NCI-H187 treated with DMSO at 0.1 percent for 48 hours (cell line): ENCODE results near the gene EIF4G3.
"Not testable (repeated sequence)": the region's sequence is repeated elsewhere in the genome, so short reads cannot be mapped to it uniquely, and the experiment has no call there.

ENCODE experiments used
- DNase-seq: peaks from one replicate; lab custom pipeline; 2025; lab: John Stamatoyannopoulos, UW

The EIF4G3 gene

GRCh38 chr1:20875198-20875973 is 301.3 kb downstream of the EIF4G3 start:
- no peak for DNase-seq

GRCh38 chr1:20873311-20873710 is 303.4 kb downstream of the EIF4G3 start:
- no peak for DNase-seq

- no peak for DNase-seq
These were observed 305.3 kb downstream of the EIF4G3 start for GRCh38 chr1:20871419-20871818.

DNA sequence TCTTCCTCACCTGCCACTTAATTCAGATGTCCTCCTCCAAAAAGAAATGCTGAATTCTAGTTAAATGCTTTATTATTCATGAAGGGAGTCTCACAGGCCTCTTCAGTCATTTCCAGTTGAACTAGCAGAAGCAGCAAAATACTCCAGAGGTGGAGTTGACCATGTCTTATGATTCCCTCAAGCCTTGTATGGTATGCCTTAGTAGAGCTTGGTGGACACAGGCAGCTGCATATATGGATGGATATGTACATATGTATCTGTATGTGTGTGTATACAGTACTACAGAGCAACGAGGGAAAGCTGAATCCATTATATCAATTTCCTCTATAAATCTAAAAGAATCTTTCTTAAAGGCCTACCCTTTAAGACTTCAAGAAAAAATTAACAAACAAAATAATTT is 306.0 kb downstream of the EIF4G3 start:
- no peak for DNase-seq

GRCh38 chr1:20868263-20868662 is 308.4 kb downstream of the EIF4G3 start:
- no peak for DNase-seq

GRCh38 chr1:20867847-20868246 is 308.9 kb downstream of the EIF4G3 start:
- DNase-seq: no peak

GRCh38 chr1:20867062-20867461 is 309.6 kb downstream of the EIF4G3 start:
- DNase-seq: no peak

DNA sequence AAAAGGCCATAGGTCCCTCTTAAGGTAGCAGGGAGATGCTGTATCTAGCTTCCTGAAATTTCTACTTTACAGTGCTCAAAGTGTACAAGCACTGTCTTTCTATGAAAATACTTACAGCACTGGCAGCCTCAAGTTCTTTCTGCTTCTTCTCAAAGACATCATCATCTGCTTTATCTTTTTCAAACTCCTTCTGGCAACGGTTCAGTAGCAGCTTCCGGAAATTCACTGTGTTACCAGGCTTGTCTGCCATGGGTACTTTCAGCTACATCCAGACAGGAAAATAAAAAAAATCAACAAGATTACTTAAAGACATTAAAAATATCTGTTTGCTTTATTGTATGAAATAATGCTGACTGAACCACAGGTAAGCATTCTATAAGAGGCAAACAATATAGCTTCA is 311.7 kb downstream of the EIF4G3 start:
- no peak for DNase-seq

GRCh38 chr1:20854529-20854928 is 322.2 kb downstream of the EIF4G3 start:
- DNase-seq: no peak

DNA sequence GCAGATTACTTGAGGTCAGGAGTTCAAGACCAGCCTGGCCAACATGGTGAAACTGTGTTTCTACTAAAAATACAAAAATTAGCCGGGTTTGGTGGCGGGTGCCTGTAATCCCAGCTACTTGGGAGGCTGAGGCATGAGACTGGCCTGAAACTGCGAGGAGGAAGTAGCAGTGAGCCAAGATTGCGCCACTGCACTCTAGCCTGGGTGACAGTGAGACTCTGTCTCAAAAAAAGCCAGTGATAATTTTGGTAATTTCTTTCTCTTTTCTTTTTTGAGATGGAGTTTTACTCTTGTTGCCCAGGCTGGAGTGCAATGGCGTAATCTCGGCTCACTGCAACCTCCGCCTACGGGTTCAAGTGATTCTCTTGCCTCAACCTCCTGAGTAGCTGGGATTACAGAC is 324.9 kb downstream of the EIF4G3 start:
- DNase-seq: not testable (repeated sequence)

DNA sequence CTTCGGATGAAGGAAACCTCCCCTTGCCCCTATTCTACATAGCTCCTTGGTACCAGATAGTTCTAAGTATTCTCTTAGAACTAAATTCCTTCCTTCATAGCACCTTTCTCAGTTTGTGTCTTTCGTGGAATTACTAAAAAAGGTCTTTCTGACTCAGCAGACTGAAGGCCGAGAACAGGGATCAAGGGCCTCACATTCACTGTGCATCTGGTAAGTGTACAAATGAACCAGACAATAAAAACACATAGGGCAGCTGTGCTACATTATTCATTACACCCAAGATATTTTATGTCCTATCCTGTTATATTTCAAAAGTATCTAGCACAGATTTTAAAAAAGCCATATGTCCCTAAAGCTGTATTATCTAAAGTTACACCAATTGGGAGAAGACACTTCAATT is 326.7 kb downstream of the EIF4G3 start:
- DNase-seq: no peak

DNA sequence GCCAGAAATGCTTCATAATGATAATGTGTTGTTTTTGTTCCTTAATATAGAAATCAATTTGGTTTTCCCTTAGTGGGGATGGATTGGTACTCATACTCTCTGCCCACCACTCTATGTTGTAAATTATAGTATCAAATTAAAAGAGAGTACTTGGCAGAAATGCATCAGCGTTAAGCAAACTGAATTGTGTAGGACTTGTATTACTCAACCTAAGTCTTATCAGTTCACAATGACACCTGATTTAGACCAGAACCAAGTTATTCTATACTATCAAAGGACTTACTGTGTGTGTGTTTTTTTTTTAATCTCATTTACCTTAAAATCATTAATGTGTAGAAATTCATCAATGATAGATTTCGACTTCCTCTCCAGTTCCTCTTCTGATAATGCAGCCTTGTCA is 327.6 kb downstream of the EIF4G3 start:
- no peak for DNase-seq

DNA sequence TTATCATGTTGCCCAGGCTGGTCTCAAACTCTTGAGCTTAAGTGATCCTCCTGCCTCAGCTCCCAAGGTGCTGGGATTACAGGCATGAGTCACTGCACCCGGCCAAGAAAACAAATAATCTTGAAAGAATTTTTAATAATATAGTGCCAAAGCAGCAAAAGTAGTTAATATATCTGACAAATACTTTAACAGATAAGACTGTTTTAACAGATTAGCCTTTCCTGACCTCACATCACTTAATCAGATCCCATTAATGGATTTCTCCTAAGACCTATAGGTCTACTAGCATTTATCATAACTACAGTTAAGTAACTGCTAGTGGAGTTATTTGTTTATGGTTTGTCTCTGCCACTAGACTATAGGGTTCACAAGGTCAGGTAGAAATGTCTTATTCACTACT is 328.5 kb downstream of the EIF4G3 start:
- DNase-seq: no peak

DNA sequence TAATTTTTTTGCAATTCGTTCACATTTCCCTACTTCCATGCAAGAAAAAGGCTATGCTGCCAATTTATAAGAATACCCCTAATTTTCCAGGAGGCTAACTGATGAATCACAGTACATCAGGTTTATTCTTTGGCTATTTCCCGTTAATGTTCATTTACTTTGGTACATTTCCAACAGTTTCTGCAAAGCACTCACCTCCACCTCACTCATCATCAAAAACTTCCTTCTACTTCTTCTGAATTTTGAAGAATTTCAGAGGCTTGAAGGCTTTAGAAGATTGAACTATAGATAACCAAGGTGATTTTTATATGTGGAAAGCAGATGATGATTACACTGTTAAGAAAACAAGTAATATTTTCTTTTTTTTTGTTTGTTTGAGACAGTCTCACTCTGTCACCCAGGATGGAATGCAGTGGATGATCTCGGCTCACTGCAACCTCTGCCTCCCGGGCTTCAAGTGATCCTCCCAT is 329.1 kb downstream of the EIF4G3 start:
- DNase-seq: no peak

- no peak for DNase-seq
These were observed 330.0 kb downstream of the EIF4G3 start for GRCh38 chr1:20846461-20847374.

GRCh38 chr1:20840731-20841130 is 336.0 kb downstream of the EIF4G3 start:
- DNase-seq: no peak

DNA sequence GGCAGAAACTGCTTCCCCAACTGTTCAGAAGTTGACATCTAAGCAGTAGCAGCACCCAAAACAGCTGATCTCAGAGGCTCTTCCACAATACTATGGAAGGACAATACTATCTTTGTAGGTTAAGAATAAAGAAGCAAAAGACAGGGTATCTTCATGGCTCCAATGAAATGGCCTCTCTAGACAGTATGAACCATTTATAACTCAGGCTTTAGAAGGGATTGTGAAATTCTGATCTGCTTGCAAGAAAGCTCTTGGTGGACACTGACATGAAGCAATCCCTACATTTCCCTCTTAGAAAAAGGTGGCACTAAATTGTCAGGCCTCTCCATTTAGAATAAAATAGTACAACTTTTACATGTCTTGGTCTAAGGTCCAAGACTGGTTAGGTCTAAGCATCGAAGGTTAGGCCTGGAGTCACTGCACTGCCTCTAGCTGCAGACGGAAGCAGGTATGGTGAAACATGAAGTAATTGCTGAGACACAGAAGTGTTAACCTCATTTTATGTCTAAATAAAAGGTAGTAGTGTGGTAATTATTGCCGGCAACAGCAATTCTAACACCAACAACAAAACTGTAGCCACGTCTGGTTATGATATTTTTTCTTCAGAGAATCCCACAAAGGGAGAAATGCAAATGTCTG is 339.0 kb downstream of the EIF4G3 start:
- no peak for DNase-seq

DNA sequence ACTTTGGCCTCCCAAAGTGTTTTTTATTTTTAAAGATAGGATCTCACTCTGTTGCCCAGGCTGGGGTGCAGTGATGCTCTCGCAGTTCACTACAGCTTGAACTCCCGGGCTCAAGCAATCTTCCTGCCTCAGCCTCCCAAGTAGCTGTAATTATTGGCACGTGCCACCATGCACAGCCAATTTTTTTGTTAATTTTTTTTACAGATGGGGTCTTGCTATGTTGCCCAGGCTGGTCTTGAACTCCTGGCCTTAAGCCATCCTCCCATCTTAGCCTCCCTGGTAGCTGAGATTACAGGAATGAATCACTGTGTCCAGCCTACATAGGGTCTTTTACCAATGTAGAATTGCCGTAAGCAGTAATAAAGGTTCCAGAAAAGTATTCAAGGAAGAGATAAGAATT is 340.5 kb downstream of the EIF4G3 start:
- no peak for DNase-seq

GRCh38 chr1:20834780-20835179 is 341.9 kb downstream of the EIF4G3 start:
- DNase-seq: no peak

DNA sequence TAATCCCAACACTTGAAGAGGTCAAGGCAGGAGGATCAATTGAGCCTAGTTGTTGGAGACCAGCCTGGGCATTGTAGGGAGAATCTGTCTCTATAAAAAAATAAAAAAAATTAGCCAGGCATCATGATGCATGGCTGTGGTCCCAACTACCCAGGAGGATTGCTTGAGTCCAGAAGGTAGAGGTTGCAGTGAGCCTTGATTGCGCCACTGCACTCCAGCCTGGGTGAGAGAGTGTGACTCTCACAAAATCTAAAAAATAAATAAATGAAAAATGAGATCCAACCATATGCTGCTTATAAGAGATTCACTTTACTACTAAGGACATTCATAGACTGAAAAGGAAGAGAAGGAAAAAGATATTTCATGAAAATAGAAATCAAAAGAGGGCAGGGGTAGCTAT is 342.5 kb downstream of the EIF4G3 start:
- no peak for DNase-seq

- DNase-seq: no peak
These were observed 346.3 kb downstream of the EIF4G3 start for GRCh38 chr1:20830378-20830777.

GRCh38 chr1:20829946-20830345 is 346.8 kb downstream of the EIF4G3 start:
- no peak for DNase-seq

- DNase-seq: no peak
These were observed 347.2 kb downstream of the EIF4G3 start for GRCh38 chr1:20829531-20829930.
